Measurements from ENCODE around the gene ETFA. TPM values are rescaled to one million over a fixed set of nuclear protein-coding genes. Genes with fewer than 3 reads are reported as not detected.
"Not testable (repeated sequence)": the region's sequence is repeated elsewhere in the genome, so short reads cannot be mapped to it uniquely, and the experiment has no call there.

Gene ETFA
- total RNA-seq, 1 experiment from 2014 or later: 170 TPM

DNA sequence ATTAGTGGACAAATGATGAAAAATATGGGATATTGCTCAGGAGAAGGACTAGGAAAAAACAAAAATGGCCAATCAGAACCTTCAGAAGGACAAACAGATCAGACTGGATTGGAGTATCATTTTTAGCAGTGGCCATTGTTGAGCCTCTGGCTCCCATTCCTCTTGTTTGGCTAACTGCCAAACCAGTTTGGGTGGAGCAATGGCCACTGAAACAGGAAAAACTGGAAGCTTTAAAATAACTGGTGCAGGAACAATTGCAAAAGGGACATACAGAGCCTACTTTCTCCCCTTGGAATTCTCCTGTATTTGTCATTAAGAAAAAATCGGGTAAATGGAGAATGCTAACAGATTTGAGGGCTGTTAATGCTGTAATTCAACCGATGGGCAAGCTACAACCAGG, 45.5 kb downstream of the ETFA start:
- H3K9me3 ChIP-seq (ENCODE audit: low read length); H3K27me3 ChIP-seq (ENCODE audit: low read length); H3K27ac ChIP-seq (ENCODE audit: low read length); DNase-seq; H3K4me3 ChIP-seq (ENCODE audit: low read length); H2AFZ ChIP-seq (ENCODE audit: low read length); H4K20me1 ChIP-seq (ENCODE audit: insufficient read depth, low read depth, low read length); H3K9me2 ChIP-seq (replicated peaks; ENCODE audit: insufficient read depth, low read length); H3K4me1 ChIP-seq (ENCODE audit: low read length); H3K4me2 ChIP-seq (ENCODE audit: low read depth, low read length, poor library complexity, severe bottlenecking); H3K9ac ChIP-seq (ENCODE audit: low read length): not testable (repeated sequence)
- peaks cover 14% of the 10 kb centered on the region; the same call in 1 of the 2 replicates for H3K79me2 ChIP-seq (ENCODE audit: low read length)
- peaks cover 97% of the 10 kb centered on the region for H3K36me3 ChIP-seq (ENCODE audit: insufficient read depth, low read length)

GRCh38 chr15:76260246-76260938, 50.9 kb downstream of the ETFA start:
- H4K20me1 ChIP-seq (ENCODE audit: insufficient read depth, low read depth, low read length): no peaks in the 10 kb centered on the region
- H3K27me3 ChIP-seq (ENCODE audit: low read length): no peaks in the 10 kb centered on the region
- DNase-seq: no peak
- no peaks in the 10 kb centered on the region for H3K9me2 ChIP-seq (replicated peaks; ENCODE audit: insufficient read depth, low read length)
- H2AFZ ChIP-seq (ENCODE audit: low read length): no peak overlapping the region
- H3K27ac ChIP-seq (ENCODE audit: low read length): no peak overlapping the region
- peaks cover 64% of the 10 kb centered on the region for H3K36me3 ChIP-seq (ENCODE audit: insufficient read depth, low read length)
- no peak overlapping the region for H3K4me2 ChIP-seq (ENCODE audit: low read depth, low read length, poor library complexity, severe bottlenecking)
- H3K4me3 ChIP-seq (ENCODE audit: low read length): no peak overlapping the region
- no peaks in the 10 kb centered on the region for H3K4me1 ChIP-seq (ENCODE audit: low read length)
- H3K9me3 ChIP-seq (ENCODE audit: low read length): peaks cover 4% of the 10 kb centered on the region
- no peak overlapping the region for H3K9ac ChIP-seq (ENCODE audit: low read length)
- peaks cover 17% of the 10 kb centered on the region for H3K79me2 ChIP-seq (ENCODE audit: low read length)

- DNase-seq: no peak
- Histone ChIP-seq H4K20me1 (ENCODE audit: insufficient read depth, low read depth, low read length) (no peaks in the 10 kb centered on the region), H3K9me2 (replicated peaks; ENCODE audit: insufficient read depth, low read length) (no peaks in the 10 kb centered on the region), H3K9me3 (ENCODE audit: low read length) (peaks cover 4% of the 10 kb centered on the region), H3K4me1 (ENCODE audit: low read length) (no peaks in the 10 kb centered on the region), H3K27ac (ENCODE audit: low read length) (no peak overlapping the region), H3K4me2 (ENCODE audit: low read depth, low read length, poor library complexity, severe bottlenecking) (no peak overlapping the region), H3K79me2 (ENCODE audit: low read length) (peaks cover 19% of the 10 kb centered on the region), H3K36me3 (ENCODE audit: insufficient read depth, low read length) (peaks cover 54% of the 10 kb centered on the region), H3K27me3 (ENCODE audit: low read length) (no peaks in the 10 kb centered on the region), H3K4me3 (ENCODE audit: low read length) (no peak overlapping the region), H3K9ac (ENCODE audit: low read length) (no peak overlapping the region), H2AFZ (ENCODE audit: low read length) (no peak overlapping the region)
Observed at GRCh38 chr15:76259392-76259791, 51.9 kb downstream of the ETFA start.

DNA sequence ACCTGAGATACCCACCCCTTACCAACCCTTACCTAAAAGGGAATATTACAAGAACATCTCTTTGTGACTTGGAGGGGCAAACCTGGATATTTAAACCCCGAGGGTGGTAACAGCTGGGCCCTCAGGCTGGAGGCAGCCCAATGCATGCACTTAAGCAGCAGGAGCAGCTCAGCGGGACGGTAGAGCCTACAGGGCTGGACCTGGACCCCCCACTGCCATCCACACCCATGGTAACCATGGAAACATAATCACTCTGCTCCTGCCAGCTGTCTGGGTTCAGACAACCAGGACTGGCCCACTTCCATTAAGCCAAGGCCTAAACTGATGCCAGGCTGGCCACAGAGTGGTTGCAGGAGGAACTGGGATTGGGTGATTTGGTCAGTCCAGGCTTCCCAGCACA, 52.8 kb downstream of the ETFA start:
- Histone ChIP-seq H3K4me1 (ENCODE audit: low read length) (no peaks in the 10 kb centered on the region), H3K79me2 (ENCODE audit: low read length) (peaks cover 25% of the 10 kb centered on the region), H3K36me3 (ENCODE audit: insufficient read depth, low read length) (peaks cover 45% of the 10 kb centered on the region), H4K20me1 (ENCODE audit: insufficient read depth, low read depth, low read length) (no peaks in the 10 kb centered on the region), H3K9ac (ENCODE audit: low read length) (no peak overlapping the region), H3K4me2 (ENCODE audit: low read depth, low read length, poor library complexity, severe bottlenecking) (no peak overlapping the region), H3K27ac (ENCODE audit: low read length) (no peak overlapping the region), H3K9me2 (replicated peaks; ENCODE audit: insufficient read depth, low read length) (no peaks in the 10 kb centered on the region), H3K27me3 (ENCODE audit: low read length) (no peaks in the 10 kb centered on the region), H3K9me3 (ENCODE audit: low read length) (peaks cover 3% of the 10 kb centered on the region), H2AFZ (ENCODE audit: low read length) (no peak overlapping the region), H3K4me3 (ENCODE audit: low read length) (no peak overlapping the region)
- no peak for DNase-seq

DNA sequence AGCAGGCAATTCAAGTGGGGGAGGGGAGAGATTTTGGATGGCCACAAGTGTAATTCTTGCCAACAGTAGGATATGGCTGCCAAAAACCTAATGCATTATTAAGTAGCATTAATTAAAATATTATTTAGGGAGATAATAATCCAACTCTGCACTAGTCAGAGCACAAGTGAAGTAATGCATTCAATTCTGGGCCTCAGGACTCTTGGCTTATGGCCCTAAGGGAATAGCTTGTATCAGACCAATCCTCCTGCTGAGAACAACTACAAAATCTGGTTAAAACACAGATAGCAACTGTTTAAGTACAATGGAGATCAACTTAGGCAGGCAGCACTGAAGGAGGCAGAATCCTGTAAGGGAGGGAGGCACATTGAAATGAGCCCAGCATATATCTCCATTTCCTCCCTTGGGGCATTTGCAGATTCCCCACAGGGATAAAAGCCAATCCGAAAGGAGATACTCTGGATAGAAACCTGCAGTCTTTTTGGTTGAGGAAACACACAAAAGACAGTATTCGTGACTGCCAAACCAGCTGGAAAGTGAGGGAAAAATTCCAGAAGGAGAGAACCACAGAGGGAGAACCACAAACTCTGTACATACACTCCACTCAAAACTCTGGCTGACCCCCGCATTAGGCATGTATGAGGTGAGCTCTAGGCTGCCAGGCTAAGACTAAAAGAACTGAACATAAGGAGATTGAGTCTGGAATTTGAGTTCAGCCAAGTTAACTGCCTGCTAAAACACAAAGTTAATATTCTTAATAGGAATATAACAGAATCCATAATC, 57.4 kb downstream of the ETFA start:
- H3K36me3 ChIP-seq (ENCODE audit: insufficient read depth, low read length): peaks cover 13% of the 10 kb centered on the region
- H3K79me2 ChIP-seq (ENCODE audit: low read length): peaks cover 57% of the 10 kb centered on the region
- DNase-seq: no peak
- H3K4me1 ChIP-seq (ENCODE audit: low read length): no peaks in the 10 kb centered on the region
- no peak overlapping the region for H3K9ac ChIP-seq (ENCODE audit: low read length)
- H3K9me2 ChIP-seq (replicated peaks; ENCODE audit: insufficient read depth, low read length): no peaks in the 10 kb centered on the region
- H4K20me1 ChIP-seq (ENCODE audit: insufficient read depth, low read depth, low read length): no peaks in the 10 kb centered on the region
- no peak overlapping the region for H3K4me3 ChIP-seq (ENCODE audit: low read length)
- no peak overlapping the region for H3K4me2 ChIP-seq (ENCODE audit: low read depth, low read length, poor library complexity, severe bottlenecking)
- H2AFZ ChIP-seq (ENCODE audit: low read length): no peak overlapping the region
- no peaks in the 10 kb centered on the region for H3K27me3 ChIP-seq (ENCODE audit: low read length)
- H3K9me3 ChIP-seq (ENCODE audit: low read length): no peaks in the 10 kb centered on the region
- H3K27ac ChIP-seq (ENCODE audit: low read length): no peak overlapping the region

DNA sequence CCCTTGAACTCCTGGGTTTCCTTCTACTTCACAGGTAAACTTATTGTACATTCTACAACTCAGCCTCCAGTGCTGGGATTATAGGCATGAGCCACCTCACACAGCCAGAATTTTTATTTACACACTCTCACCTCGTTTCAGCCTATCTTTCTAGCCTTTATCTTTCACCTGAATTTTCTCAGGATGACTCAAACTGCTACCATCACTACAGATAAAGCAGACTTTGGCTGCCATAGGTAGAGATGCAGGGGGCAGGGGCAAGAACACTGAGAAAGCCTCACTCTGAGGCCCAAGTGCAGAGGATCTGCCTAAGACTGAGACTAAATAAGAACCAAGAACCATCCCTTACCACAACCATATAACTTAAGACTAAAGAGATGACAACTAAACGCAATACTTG, 59.0 kb downstream of the ETFA start:
- Histone ChIP-seq H3K9me3 (ENCODE audit: low read length) (no peaks in the 10 kb centered on the region), H4K20me1 (ENCODE audit: insufficient read depth, low read depth, low read length) (no peaks in the 10 kb centered on the region), H3K4me2 (ENCODE audit: low read depth, low read length, poor library complexity, severe bottlenecking) (no peak overlapping the region), H3K4me1 (ENCODE audit: low read length) (no peaks in the 10 kb centered on the region), H3K36me3 (ENCODE audit: insufficient read depth, low read length) (peaks cover 7% of the 10 kb centered on the region; the same call in 1 of the 2 replicates), H3K79me2 (ENCODE audit: low read length) (peaks cover 72% of the 10 kb centered on the region), H3K27me3 (ENCODE audit: low read length) (no peaks in the 10 kb centered on the region), H3K9me2 (replicated peaks; ENCODE audit: insufficient read depth, low read length) (no peaks in the 10 kb centered on the region), H3K9ac (ENCODE audit: low read length) (no peak overlapping the region), H3K27ac (ENCODE audit: low read length) (no peak overlapping the region), H2AFZ (ENCODE audit: low read length) (no peak overlapping the region), H3K4me3 (ENCODE audit: low read length) (no peak overlapping the region)
- DNase-seq: no peak

DNA sequence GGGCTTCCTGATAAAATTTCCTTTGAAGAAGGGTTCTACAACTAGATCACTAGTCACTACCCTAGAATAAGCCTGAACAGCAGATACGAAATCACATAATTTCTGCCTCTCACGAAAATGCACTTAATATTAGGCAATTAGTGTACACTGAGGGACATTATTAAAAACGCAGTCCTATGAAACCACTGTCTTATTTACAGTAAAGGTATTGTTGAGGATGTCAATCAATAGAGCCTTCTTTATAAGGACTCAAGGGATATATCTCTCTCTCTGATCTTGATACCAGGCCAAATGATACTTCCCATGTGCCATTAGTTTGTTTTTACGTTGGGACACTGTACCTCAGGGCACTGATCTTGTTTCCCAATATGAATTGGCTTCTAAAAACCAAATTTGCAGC, 59.6 kb downstream of the ETFA start:
- no peak overlapping the region for H3K9ac ChIP-seq (ENCODE audit: low read length)
- H2AFZ ChIP-seq (ENCODE audit: low read length): no peak overlapping the region
- H4K20me1 ChIP-seq (ENCODE audit: insufficient read depth, low read depth, low read length): no peaks in the 10 kb centered on the region
- H3K27me3 ChIP-seq (ENCODE audit: low read length): no peaks in the 10 kb centered on the region
- no peak overlapping the region for H3K27ac ChIP-seq (ENCODE audit: low read length)
- H3K4me3 ChIP-seq (ENCODE audit: low read length): no peak overlapping the region
- no peaks in the 10 kb centered on the region for H3K9me3 ChIP-seq (ENCODE audit: low read length)
- H3K4me2 ChIP-seq (ENCODE audit: low read depth, low read length, poor library complexity, severe bottlenecking): no peak overlapping the region
- H3K36me3 ChIP-seq (ENCODE audit: insufficient read depth, low read length): peaks cover 7% of the 10 kb centered on the region; the same call in 1 of the 2 replicates
- no peak for DNase-seq
- H3K4me1 ChIP-seq (ENCODE audit: low read length): no peaks in the 10 kb centered on the region
- peaks cover 72% of the 10 kb centered on the region for H3K79me2 ChIP-seq (ENCODE audit: low read length)
- H3K9me2 ChIP-seq (replicated peaks; ENCODE audit: insufficient read depth, low read length): no peaks in the 10 kb centered on the region

GRCh38 chr15:76245072-76245610, 66.1 kb downstream of the ETFA start:
- Histone ChIP-seq H4K20me1 (ENCODE audit: insufficient read depth, low read depth, low read length) (no peaks in the 10 kb centered on the region), H3K9me2 (replicated peaks; ENCODE audit: insufficient read depth, low read length) (no peaks in the 10 kb centered on the region), H3K4me1 (ENCODE audit: low read length) (peaks cover 14% of the 10 kb centered on the region), H3K79me2 (ENCODE audit: low read length) (peaks cover 46% of the 10 kb centered on the region), H3K9me3 (ENCODE audit: low read length) (no peaks in the 10 kb centered on the region), H3K27me3 (ENCODE audit: low read length) (no peaks in the 10 kb centered on the region), H3K36me3 (ENCODE audit: insufficient read depth, low read length) (peaks cover 14% of the 10 kb centered on the region), H2AFZ (ENCODE audit: low read length) (no peak overlapping the region), H3K9ac (ENCODE audit: low read length) (no peak overlapping the region), H3K4me3 (ENCODE audit: low read length) (no peak overlapping the region), H3K4me2 (ENCODE audit: low read depth, low read length, poor library complexity, severe bottlenecking) (no peak overlapping the region), H3K27ac (ENCODE audit: low read length) (no peak overlapping the region)
- DNase-seq: no peak

Measured in Karpas-422 (cell line).